ENCODE measurements around the gene WBP4. TPM values are rescaled to one million over a fixed set of nuclear protein-coding genes. Genes with fewer than 3 reads are reported as not detected.

WBP4 gene
- polyA plus RNA-seq, 2 of the 4 experiments (the other 2 are of a cell fraction) = 9.0 to 13.9 TPM

DNA sequence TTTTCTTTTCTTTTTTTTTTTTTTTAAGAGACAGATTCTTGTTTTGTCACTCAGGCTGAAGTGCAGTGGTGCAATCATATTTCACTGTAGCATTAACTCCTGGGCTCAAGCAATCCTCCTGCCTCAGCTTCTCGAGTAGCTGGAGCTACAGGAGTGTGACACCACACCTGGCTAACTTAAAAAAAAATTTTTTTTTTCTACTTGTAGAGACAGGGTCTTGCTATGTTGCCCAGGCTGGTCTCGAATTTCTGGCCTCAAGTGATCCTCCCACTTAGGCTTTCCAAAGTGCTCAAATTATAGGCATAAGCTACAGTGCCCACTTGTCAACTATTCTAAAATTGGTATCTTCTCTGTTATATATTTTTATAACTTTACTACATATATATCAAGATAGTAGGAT, 48.8 kb upstream of the WBP4 start:
- Histone ChIP-seq H3K4me1 (peaks cover 37% of the 10 kb centered on the region), H3K4me3 (no peak overlapping the region), H3K4me2 (no peak overlapping the region), H3K27ac (no peak overlapping the region), H3K9me3 (no peaks in the 10 kb centered on the region)
- TF ChIP-seq MYC (IDR thresholded peaks at IDR 0.05; ENCODE audit: borderline replicate concordance, low read length) (no peak), KDM1A (IDR thresholded peaks at IDR 0.05; ENCODE audit: low read depth) (no peak), RNF2 (IDR thresholded peaks at IDR 0.05; ENCODE audit: borderline replicate concordance, low read depth) (no peak), ELK1 (IDR thresholded peaks at IDR 0.05; ENCODE audit: low read depth, low read length) (no peak), JUNB (IDR thresholded peaks at IDR 0.05) (no peak), HDAC2 (IDR thresholded peaks at IDR 0.05) (no peak), SREBF2 (IDR thresholded peaks at IDR 0.05) (no peak), CHD2 (IDR thresholded peaks at IDR 0.05; ENCODE audit: low read length, partially characterized antibody) (no peak), FOXS1 (CRISPR knock-in tag; IDR thresholded peaks at IDR 0.05) (no peak), HOXB5 (CRISPR knock-in tag; IDR thresholded peaks at IDR 0.05) (no peak), JUN (IDR thresholded peaks at IDR 0.05) (no peak), MAZ (IDR thresholded peaks at IDR 0.05; ENCODE audit: borderline replicate concordance, low read depth, low read length) (no peak), EHMT2 (IDR thresholded peaks at IDR 0.05; ENCODE audit: low read depth) (no peak), FOSL2 (IDR thresholded peaks at IDR 0.05) (no peak), FOSL2 (CRISPR knock-in tag; IDR thresholded peaks at IDR 0.05) (no peak), HES2 (IDR thresholded peaks at IDR 0.05) (no peak), HMGXB4 (CRISPR knock-in tag; IDR thresholded peaks at IDR 0.05; ENCODE audit: borderline replicate concordance) (no peak), EP300 (IDR thresholded peaks at IDR 0.05) (no peak)
- TF ChIP-seq, protein P1, sequence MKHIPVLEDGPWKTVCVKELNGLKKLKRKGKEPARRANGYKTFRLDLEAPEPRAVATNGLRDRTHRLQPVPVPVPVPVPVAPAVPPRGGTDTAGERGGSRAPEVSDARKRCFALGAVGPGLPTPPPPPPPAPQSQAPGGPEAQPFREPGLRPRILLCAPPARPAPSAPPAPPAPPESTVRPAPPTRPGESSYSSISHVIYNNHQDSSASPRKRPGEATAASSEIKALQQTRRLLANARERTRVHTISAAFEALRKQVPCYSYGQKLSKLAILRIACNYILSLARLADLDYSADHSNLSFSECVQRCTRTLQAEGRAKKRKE (CRISPR knock-in tag; IDR thresholded peaks at IDR 0.05; ENCODE audit: low read depth) = no peak
- FAIRE-seq (no peak), DNase-seq (ENCODE audit: low read depth in 1 of 2, low spot score in 1 of 2) (no peak), ATAC-seq (no peak)
- 80% methylated on average over 2 of the region's 2 CpGs for WGBS (ENCODE audit: missing lambda C conversion rate)
- POLR2A ChIA-PET = no interaction called here
- CTCF ChIA-PET = interaction anchor here (0.6 to 0.9 kb wide), 2 partner anchors 8 to 36 kb away, joined by 3 to 4 read pairs; no protein-coding TSS in a partner anchor

DNA sequence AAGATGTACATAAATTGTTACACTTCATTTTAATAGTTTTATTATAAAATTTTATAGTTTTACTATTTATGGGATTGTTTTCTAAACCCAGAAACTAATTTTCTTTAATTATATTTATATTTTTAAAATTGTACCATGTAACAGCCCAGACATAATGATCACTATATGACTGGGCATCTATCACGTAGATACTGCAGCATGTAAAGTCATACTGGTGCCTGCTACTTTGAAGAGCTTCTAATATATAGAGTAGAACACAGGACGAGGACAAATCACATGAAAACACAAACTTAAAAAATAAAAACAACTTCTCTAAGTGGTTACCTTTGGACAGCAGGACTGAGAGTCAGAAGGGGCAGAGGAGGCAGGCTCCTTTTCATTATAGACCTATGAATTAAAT, 47.5 kb upstream of the WBP4 start:
- CTCF ChIA-PET = no interaction called here
- no peak overlapping the region for H3K27ac ChIP-seq
- H3K9me3 ChIP-seq = no peaks in the 10 kb centered on the region
- H3K4me2 ChIP-seq = no peak overlapping the region
- POLR2A ChIA-PET = no interaction called here
- WGBS (ENCODE audit: missing lambda C conversion rate) = 87% methylated on average over 2 of the region's 2 CpGs
- H3K4me3 ChIP-seq = no peak overlapping the region
- FAIRE-seq (no peak), ATAC-seq (no peak), DNase-seq (ENCODE audit: low read depth in 1 of 2, low spot score in 1 of 2) (no peak)
- TF ChIP-seq MYC (IDR thresholded peaks at IDR 0.05; ENCODE audit: borderline replicate concordance, low read length) (no peak), JUN (IDR thresholded peaks at IDR 0.05) (no peak)
- peaks cover 26% of the 10 kb centered on the region; the same call in 2 of the 3 replicates for H3K4me1 ChIP-seq

DNA sequence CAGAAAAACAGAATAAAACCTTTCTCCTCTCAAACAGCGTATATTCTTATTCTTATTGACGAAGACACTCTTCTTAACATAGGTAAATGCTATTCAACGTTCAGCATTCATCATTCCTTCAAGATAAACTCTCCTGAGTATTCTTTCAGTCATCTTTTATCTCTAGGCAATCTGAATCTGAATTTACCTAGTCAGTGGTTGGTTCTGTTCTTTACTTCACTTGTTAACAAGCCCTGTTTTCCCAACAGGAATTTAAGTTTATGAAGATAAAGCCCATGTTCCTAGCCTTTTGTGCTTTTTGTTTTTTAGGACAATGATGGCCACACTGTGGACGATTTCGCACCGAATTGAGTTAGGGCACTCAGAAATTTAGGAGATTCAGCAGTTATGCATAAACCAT, 45.4 kb upstream of the WBP4 start:
- ChIA-PET POLR2A (no interaction called here), CTCF (no interaction called here)
- WGBS (ENCODE audit: missing lambda C conversion rate) = 91% methylated on average over 6 of the region's 6 CpGs
- TF ChIP-seq TP53 (CRISPR knock-in tag; IDR thresholded peaks at IDR 0.05) = no peak
- TF ChIP-seq, protein P2, sequence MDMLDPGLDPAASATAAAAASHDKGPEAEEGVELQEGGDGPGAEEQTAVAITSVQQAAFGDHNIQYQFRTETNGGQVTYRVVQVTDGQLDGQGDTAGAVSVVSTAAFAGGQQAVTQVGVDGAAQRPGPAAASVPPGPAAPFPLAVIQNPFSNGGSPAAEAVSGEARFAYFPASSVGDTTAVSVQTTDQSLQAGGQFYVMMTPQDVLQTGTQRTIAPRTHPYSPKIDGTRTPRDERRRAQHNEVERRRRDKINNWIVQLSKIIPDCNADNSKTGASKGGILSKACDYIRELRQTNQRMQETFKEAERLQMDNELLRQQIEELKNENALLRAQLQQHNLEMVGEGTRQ (IDR thresholded peaks at IDR 0.05) = no peak
- TF ChIP-seq, protein P3, sequence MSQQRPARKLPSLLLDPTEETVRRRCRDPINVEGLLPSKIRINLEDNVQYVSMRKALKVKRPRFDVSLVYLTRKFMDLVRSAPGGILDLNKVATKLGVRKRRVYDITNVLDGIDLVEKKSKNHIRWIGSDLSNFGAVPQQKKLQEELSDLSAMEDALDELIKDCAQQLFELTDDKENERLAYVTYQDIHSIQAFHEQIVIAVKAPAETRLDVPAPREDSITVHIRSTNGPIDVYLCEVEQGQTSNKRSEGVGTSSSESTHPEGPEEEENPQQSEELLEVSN (IDR thresholded peaks at IDR 0.05; ENCODE audit: borderline replicate concordance, low read depth) = no peak
- no peak for TF ChIP-seq ZC3H11A (IDR thresholded peaks at IDR 0.05)
- TF ChIP-seq CBX8 (IDR thresholded peaks at IDR 0.05) = no peak
- TF ChIP-seq ESRRA (IDR thresholded peaks at IDR 0.05; ENCODE audit: borderline replicate concordance, low read length) = no peak
- no peak for TF ChIP-seq BHLHE40 (IDR thresholded peaks at IDR 0.05; ENCODE audit: low read depth, low read length)
- TF ChIP-seq RAD21 (conservative IDR thresholded peaks at IDR 0.05 in 1 of 2, IDR thresholded peaks at IDR 0.05 in 1 of 2) = no peak
- TF ChIP-seq MAX (IDR thresholded peaks at IDR 0.05) = no peak
- TF ChIP-seq EP300 (IDR thresholded peaks at IDR 0.05) = no peak
- TF ChIP-seq CHD2 (IDR thresholded peaks at IDR 0.05; ENCODE audit: low read length, partially characterized antibody) = no peak
- TF ChIP-seq CBX2 (IDR thresholded peaks at IDR 0.05; ENCODE audit: borderline replicate concordance, low read depth) = no peak
- FAIRE-seq (no peak), DNase-seq (ENCODE audit: low read depth in 1 of 2, low spot score in 1 of 2) (no peak), ATAC-seq (no peak)
- no peak overlapping the region for H3K4me3 ChIP-seq
- H3K27ac ChIP-seq = no peak overlapping the region
- H3K4me1 ChIP-seq = peaks cover 31% of the 10 kb centered on the region; the same call in 2 of the 3 replicates
- H3K4me2 ChIP-seq = peak overlapping the region; percentile 85; the same call in 1 of the 3 replicates
- no peaks in the 10 kb centered on the region for H3K9me3 ChIP-seq

Data from A549 (cell line).